ENCODE data around the gene MBD1. TPM values are rescaled to one million over a fixed set of nuclear protein-coding genes. Genes with fewer than 3 reads are reported as not detected.
"Not testable (repeated sequence)": the region's sequence is repeated elsewhere in the genome, so short reads cannot be mapped to it uniquely, and the experiment has no call there.

Gene MBD1
- total and polyA plus RNA-seq, 12 donors: 46.2 to 156 (median 73.9) TPM

GRCh38 chr18:50293039-50293438, 11.7 kb upstream of the MBD1 start:
- Histone ChIP-seq H3K4me1 (replicated peaks in 1 of 2) (peaks cover under 1 to 6% of the 10 kb centered on the region in 2 donors), H3K27ac (no peak overlapping the region), H3K9me3 (replicated peaks in 1 of 3) (no peaks in the 10 kb centered on the region), H3K36me3 (replicated peaks in 1 of 2) (no peaks in the 10 kb centered on the region), H3K4me3 (no peak overlapping the region), H3K27me3 (no peaks in the 10 kb centered on the region)
- WGBS, 4 donors: 83 to 94% (median 85%) methylated on average over 1 of the region's 1 CpG
- TF ChIP-seq CTCF (IDR thresholded peaks at IDR 0.05): no peak
- TF ChIP-seq POLR2A (IDR thresholded peaks at IDR 0.05): no peak
- intact Hi-C loops (cut with DNase I): no loop called here
- DNase-seq: no peak

- Histone ChIP-seq H3K9me3 (replicated peaks in 1 of 3) (no peaks in the 10 kb centered on the region), H3K36me3 (replicated peaks in 1 of 2) (peaks cover 0 to 8% of the 10 kb centered on the region in 2 donors), H3K4me1 (replicated peaks in 1 of 2) (peaks cover 0 to 5% of the 10 kb centered on the region in 2 donors), H3K27ac (no peak overlapping the region), H3K4me3 (no peak overlapping the region), H3K27me3 (no peaks in the 10 kb centered on the region)
- TF ChIP-seq CTCF (IDR thresholded peaks at IDR 0.05): no peak
- DNase-seq: no peak
- intact Hi-C loops (cut with DNase I): no loop called here
- 74 to 80% (median 78%) methylated on average over 4 of the region's 4 CpGs for WGBS, 4 donors
These were observed 7.8 kb upstream of the MBD1 start for GRCh38 chr18:50289108-50289443.

- intact Hi-C loops (cut with DNase I); H3K27me3 ChIP-seq; DNase-seq; H3K4me1 ChIP-seq (replicated peaks in 1 of 2); H3K9me3 ChIP-seq (replicated peaks in 1 of 3): not testable (repeated sequence)
- peak overlapping the region in 2 of 4 donors; percentile 81 to 86 for H3K4me3 ChIP-seq
- H3K36me3 ChIP-seq (replicated peaks in 1 of 2): peaks cover 0 to 14% of the 10 kb centered on the region in 2 donors
- WGBS, 4 donors: 75 to 78% (median 77%) methylated on average over 21 of the region's 21 CpGs
- peak overlapping the region in 4 of 5 donors; percentile 82 to 94 (median 88) for H3K27ac ChIP-seq
These were observed 7.2 kb upstream of the MBD1 start for GRCh38 chr18:50288348-50289107.

GRCh38 chr18:50287441-50288347, 6.4 kb upstream of the MBD1 start, which contains the start of gene CXXC1:
TSS of gene CXXC1 (minus strand) at chr18:50287692. CDS start at chr18:50287589, 103 bp downstream.
- intact Hi-C loops (cut with DNase I): no loop called here
- DNase-seq: peak; percentile 95 to 99 (median 98)
- no peaks in the 10 kb centered on the region for H3K9me3 ChIP-seq (replicated peaks in 1 of 3)
- no peaks in the 10 kb centered on the region for H3K27me3 ChIP-seq
- 0 to 1% (median 0%) methylated on average over 32 to 76 of the region's 76 CpGs for whole genome bisulfite sequencing, 4 donors
- peak within 1 kb of the TSS; percentile 53 to 89 (median 84) for H3K4me3 ChIP-seq
- H3K4me1 ChIP-seq (replicated peaks in 1 of 2): peaks cover 0 to 5% of the 10 kb centered on the region in 2 donors
- TF ChIP-seq CTCF (IDR thresholded peaks at IDR 0.05) (peak; percentile 19 to 78 (median 68)), POLR2A (IDR thresholded peaks at IDR 0.05) (peak in 1 of 2 donors; percentile 57)
- peaks cover 0 to 21% of the 10 kb centered on the region in 2 donors for H3K36me3 ChIP-seq (replicated peaks in 1 of 2)
- peak within 1 kb of the TSS; percentile 51 to 94 (median 85) for H3K27ac ChIP-seq

All from adrenal gland (tissue), 12 donors.